ENCODE measurements around the gene ICAM4. TPM values are rescaled to one million over a fixed set of nuclear protein-coding genes. Genes with fewer than 3 reads are reported as not detected.

ICAM4 gene
- total and polyA plus RNA-seq, 2 of the 8 experiments (the other 6 are each of a cell fraction or from before 2014, with no cell fraction given): 1.5 to 4.1 TPM

GRCh38 chr19:10285393-10285792 lies 1.4 kb upstream of the ICAM4 start:
- no peak overlapping the region for H3K14ac ChIP-seq (ENCODE audit: insufficient read length)
- no peak overlapping the region for H3K4me2 ChIP-seq (ENCODE audit: insufficient read depth in 1 of 2, low read depth in 2 of 2, low read length in 2 of 2)
- H3K79me1 ChIP-seq (ENCODE audit: low read depth, low read length): no peaks in the 10 kb centered on the region; the same call in 1 of the 2 replicates
- no peak overlapping the region for H3K27ac ChIP-seq (ENCODE audit: low read depth, low read length)
- H3K4me1 ChIP-seq (replicated peaks in 1 of 4; ENCODE audit: control insufficient read depth in 3 of 4, insufficient read depth in 4 of 4, low read length in 3 of 4): peaks cover 0 to 21% (median 11%) of the 10 kb centered on the region in 4 experiments; a peak in 6 of 7 replicates
- H3K4me3 ChIP-seq (ENCODE audit: extremely low read depth in 1 of 4, insufficient read depth in 2 of 4, low read depth in 3 of 4, low read length in 4 of 4): no peak overlapping the region
- H3K9ac ChIP-seq (replicated peaks in 1 of 4; ENCODE audit: extremely low read depth in 1 of 4, low read depth in 3 of 4, low read length in 3 of 4): no peak overlapping the region
- H3K9me3 ChIP-seq (ENCODE audit: insufficient read depth in 2 of 2, low read depth in 1 of 2, low read length in 1 of 2): no peaks in the 10 kb centered on the region
- no peak overlapping the region for H4K5ac ChIP-seq (ENCODE audit: insufficient read length, low read depth, low read length)
- no peaks in the 10 kb centered on the region for H3K79me2 ChIP-seq (ENCODE audit: control insufficient read depth in 1 of 2, insufficient read depth in 2 of 2, low read length in 2 of 2)
- ChIA-PET CTCF (ENCODE audit: partially characterized antibody) (interaction anchor here (0.5 to 11.6 kb wide), 7 partner anchors 9 to 171 kb away, joined by 3 to 94 read pairs (median 4); partner anchors contain the start of gene ICAM1), POLR2A (ENCODE audit: partially characterized antibody) (interaction anchor here (0.7 to 2.7 kb wide), 4 partner anchors 10 to 46 kb away, joined by 3 to 16 read pairs (median 6); partner anchors contain the start of gene ICAM1)
- H3K36me3 ChIP-seq (ENCODE audit: control insufficient read depth in 2 of 4, insufficient read depth in 4 of 4, low read length in 3 of 4): no peaks in the 10 kb centered on the region
- no peak overlapping the region for H2AFZ ChIP-seq (ENCODE audit: low read length)
- no peak overlapping the region for H2BK12ac ChIP-seq (ENCODE audit: low read depth, low read length)
- no peak overlapping the region for H2BK15ac ChIP-seq (ENCODE audit: low read length)
- H3K56ac ChIP-seq (replicated peaks; ENCODE audit: insufficient read length, low read depth, low read length): no peak overlapping the region
- no peak for DNase-seq (ENCODE audit: low read depth in 1 of 2, low spot score in 2 of 2)
- 85% methylated on average over 4 of the region's 4 CpGs; no CpG with 5 or more reads in 1 of the 2 experiments for WGBS, 2 experiments (ENCODE audit: extremely low coverage in 1 of 2, insufficient coverage in 1 of 2, insufficient read length in 1 of 2, insufficient replicate concordance in 2 of 2, low coverage in 1 of 2, low lambda C conversion rate in 2 of 2, missing lambda C conversion rate in 1 of 2)
- no peak overlapping the region for H4K91ac ChIP-seq (replicated peaks; ENCODE audit: insufficient read length, low read length)
- H3K18ac ChIP-seq (ENCODE audit: extremely low read depth, low read length): no peak overlapping the region
- no peak overlapping the region for H3K23ac ChIP-seq (ENCODE audit: insufficient read length)
- H2BK20ac ChIP-seq (ENCODE audit: low read length): no peak overlapping the region
- H3K23me2 ChIP-seq (ENCODE audit: low read depth, low read length): peaks cover 16% of the 10 kb centered on the region; the same call in 1 of the 2 replicates
- no peak overlapping the region for H2AK5ac ChIP-seq (ENCODE audit: low read depth, low read length)
- TF ChIP-seq EGR1 (IDR thresholded peaks at IDR 0.05; ENCODE audit: borderline replicate concordance, low read depth, low read length) (no peak), ASH2L (IDR thresholded peaks at IDR 0.05; ENCODE audit: low read length) (no peak), JUN (IDR thresholded peaks at IDR 0.05; ENCODE audit: low read depth, low read length) (no peak), CHD2 (IDR thresholded peaks at IDR 0.05; ENCODE audit: low read length) (no peak), SIRT6 (IDR thresholded peaks at IDR 0.05; ENCODE audit: low read length) (no peak), SP4 (IDR thresholded peaks at IDR 0.05; ENCODE audit: low read length) (no peak), KDM4A (IDR thresholded peaks at IDR 0.05; ENCODE audit: low read depth, low read length, severe bottlenecking) (no peak), MAFK (IDR thresholded peaks at IDR 0.05; ENCODE audit: low read depth, low read length) (no peak), TAF1 (IDR thresholded peaks at IDR 0.05; ENCODE audit: low read depth, low read length) (no peak), SRF (IDR thresholded peaks at IDR 0.05; ENCODE audit: low read depth, low read length) (no peak)
- no peak overlapping the region for H2BK5ac ChIP-seq (ENCODE audit: low read depth, low read length)
- H4K8ac ChIP-seq (ENCODE audit: extremely low read depth, insufficient read depth, low read length): no peak overlapping the region; the same call in 1 of the 2 replicates
- H3K27me3 ChIP-seq (replicated peaks in 1 of 4; ENCODE audit: control insufficient read depth in 3 of 4, extremely low read depth in 1 of 4, insufficient read depth in 3 of 4, low read length in 3 of 4): peaks cover 17 to 37% (median 27%) of the 10 kb centered on the region in 4 experiments
- H4K20me1 ChIP-seq (replicated peaks in 1 of 2; ENCODE audit: control insufficient read depth in 1 of 2, insufficient read depth in 2 of 2, low read length in 2 of 2): peaks cover 0 to 3% of the 10 kb centered on the region in 2 experiments
- H3K4ac ChIP-seq (replicated peaks; ENCODE audit: insufficient read length, low read depth, low read length): no peak overlapping the region
- FAIRE-seq: no peak
- no peak overlapping the region for H2BK120ac ChIP-seq (replicated peaks; ENCODE audit: low read depth, low read length)
